H1 (cell line): ENCODE measurements around the gene SLC36A4.
A peak's percentile ranks its signal among the peaks of the same experiment; 100 is the strongest.

ENCODE experiments used
- EGR1 ChIP-seq: IDR thresholded peaks from 2 replicates; pipeline ENCODE4 v1.6.1; 2011; ENCODE audit warnings: low read depth, low read length, borderline replicate concordance
- GTF2F1 ChIP-seq: IDR thresholded peaks from 2 replicates; pipeline ENCODE4 v1.6.1; 2012; ENCODE audit warnings: low read depth, low read length, improper control_type of control experiment, borderline replicate concordance
- MAX ChIP-seq: IDR thresholded peaks from 2 replicates; pipeline ENCODE4 v1.6.1; 2012; ENCODE audit warnings: inconsistent platforms
- POLR2A ChIP-seq, 2 experiments: IDR thresholded peaks; 1 replicate in 1 of 2; 2 replicates in 1 of 2; pipeline ENCODE4 v1.6.1; 2011; ENCODE audit warnings: low read depth in 2 of 2, low read length in 2 of 2, mild to moderate bottlenecking in 2 of 2; ENCODE audit errors: control extremely low read depth in 1 of 2
- RAD21 ChIP-seq, 2 experiments: IDR thresholded peaks in 1 of 2; conservative IDR thresholded peaks in 1 of 2; 2 replicates each; pipeline ENCODE4 v1.6.1; 2011; ENCODE audit warnings: low read depth in 2 of 2, low read length in 2 of 2, improper control_type of control experiment in 1 of 2, inconsistent platforms in 1 of 2, mild to moderate bottlenecking in 1 of 2, moderate library complexity in 1 of 2
- RBBP5 ChIP-seq: IDR thresholded peaks from 2 replicates; pipeline ENCODE4 v1.7.1; 2012; ENCODE audit warnings: low read depth, mild to moderate bottlenecking, inconsistent platforms, low read length, moderate library complexity, borderline replicate concordance
- TAF1 ChIP-seq: IDR thresholded peaks from 2 replicates; pipeline ENCODE4 v1.6.1; 2011; ENCODE audit warnings: mild to moderate bottlenecking, low read depth, low read length
- USF2 ChIP-seq: IDR thresholded peaks from 2 replicates; pipeline ENCODE4 v1.6.1; 2011; ENCODE audit warnings: low read length, improper control_type of control experiment
- TF ChIP-seq, protein P1 (sequence below), 3 experiments: IDR thresholded peaks; 1 replicate in 2 of 3; 2 replicates in 1 of 3; pipeline versions ENCODE4 v1.5.1 to v1.6.1; 2011; ENCODE audit warnings: low read length in 3 of 3, mild to moderate bottlenecking in 3 of 3, inconsistent platforms in 2 of 3, low read depth in 1 of 3, moderate library complexity in 1 of 3; ENCODE audit not compliant: insufficient read depth in 1 of 3; ENCODE audit errors: control extremely low read depth in 1 of 3

DNA sequence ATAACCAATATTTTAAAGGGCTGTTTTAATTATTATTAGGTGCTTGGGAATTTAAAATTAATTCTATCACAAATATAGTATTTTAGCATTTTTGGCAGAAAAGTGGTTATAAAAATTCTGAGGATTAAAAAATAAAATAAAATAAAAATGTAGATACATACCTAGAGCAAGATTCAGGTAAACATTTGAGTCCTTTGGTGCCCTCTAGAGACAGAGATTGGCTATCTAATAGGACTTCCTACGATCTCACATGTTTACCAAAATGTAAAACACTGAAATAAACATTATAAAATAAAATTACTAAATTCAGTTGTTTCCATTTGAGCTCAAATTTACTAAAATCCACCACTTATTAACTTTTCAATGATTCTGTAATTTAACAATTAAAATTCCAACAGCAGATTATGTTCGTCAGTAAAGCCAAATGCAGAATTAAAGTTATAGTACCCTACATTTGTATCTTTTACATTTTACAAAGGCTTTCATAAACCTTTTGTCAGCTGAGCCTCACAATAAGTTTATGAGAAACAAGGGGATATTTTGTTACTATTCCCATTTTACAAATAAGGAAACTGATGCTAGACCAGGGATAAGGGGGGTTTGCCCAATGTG, 27.7 kb downstream of the SLC36A4 start:
- TF ChIP-seq TAF1 (no peak), RBBP5 (no peak), POLR2A (IDR thresholded peaks at IDR 0.05; ENCODE audit: control extremely low read depth in 1 of 2, low read depth in 2 of 2, low read length in 2 of 2) (no peak), RAD21 (IDR thresholded peaks at IDR 0.05 in 1 of 2, conservative IDR thresholded peaks at IDR 0.05 in 1 of 2; ENCODE audit: low read depth in 2 of 2, low read length in 2 of 2) (peak; percentile 55 to 63), GTF2F1 (no peak), MAX (no peak), USF2 (no peak), EGR1 (no peak)
- TF ChIP-seq, protein P1, sequence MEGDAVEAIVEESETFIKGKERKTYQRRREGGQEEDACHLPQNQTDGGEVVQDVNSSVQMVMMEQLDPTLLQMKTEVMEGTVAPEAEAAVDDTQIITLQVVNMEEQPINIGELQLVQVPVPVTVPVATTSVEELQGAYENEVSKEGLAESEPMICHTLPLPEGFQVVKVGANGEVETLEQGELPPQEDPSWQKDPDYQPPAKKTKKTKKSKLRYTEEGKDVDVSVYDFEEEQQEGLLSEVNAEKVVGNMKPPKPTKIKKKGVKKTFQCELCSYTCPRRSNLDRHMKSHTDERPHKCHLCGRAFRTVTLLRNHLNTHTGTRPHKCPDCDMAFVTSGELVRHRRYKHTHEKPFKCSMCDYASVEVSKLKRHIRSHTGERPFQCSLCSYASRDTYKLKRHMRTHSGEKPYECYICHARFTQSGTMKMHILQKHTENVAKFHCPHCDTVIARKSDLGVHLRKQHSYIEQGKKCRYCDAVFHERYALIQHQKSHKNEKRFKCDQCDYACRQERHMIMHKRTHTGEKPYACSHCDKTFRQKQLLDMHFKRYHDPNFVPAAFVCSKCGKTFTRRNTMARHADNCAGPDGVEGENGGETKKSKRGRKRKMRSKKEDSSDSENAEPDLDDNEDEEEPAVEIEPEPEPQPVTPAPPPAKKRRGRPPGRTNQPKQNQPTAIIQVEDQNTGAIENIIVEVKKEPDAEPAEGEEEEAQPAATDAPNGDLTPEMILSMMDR (IDR thresholded peaks at IDR 0.05; ENCODE audit: control extremely low read depth in 1 of 3, insufficient read depth in 1 of 3, low read depth in 1 of 3, low read length in 3 of 3), result peak in 1 of 3 experiments; percentile 36; a peak in 2 of 4 replicates
